Measurements from ENCODE around the gene C17orf113.

Gene C17orf113

GRCh38 chr17:42090964-42091790, 40.8 kb upstream of the C17orf113 start:
- DNase-seq (ENCODE audit: low read depth), result no peak
- TF ChIP-seq, protein P1, sequence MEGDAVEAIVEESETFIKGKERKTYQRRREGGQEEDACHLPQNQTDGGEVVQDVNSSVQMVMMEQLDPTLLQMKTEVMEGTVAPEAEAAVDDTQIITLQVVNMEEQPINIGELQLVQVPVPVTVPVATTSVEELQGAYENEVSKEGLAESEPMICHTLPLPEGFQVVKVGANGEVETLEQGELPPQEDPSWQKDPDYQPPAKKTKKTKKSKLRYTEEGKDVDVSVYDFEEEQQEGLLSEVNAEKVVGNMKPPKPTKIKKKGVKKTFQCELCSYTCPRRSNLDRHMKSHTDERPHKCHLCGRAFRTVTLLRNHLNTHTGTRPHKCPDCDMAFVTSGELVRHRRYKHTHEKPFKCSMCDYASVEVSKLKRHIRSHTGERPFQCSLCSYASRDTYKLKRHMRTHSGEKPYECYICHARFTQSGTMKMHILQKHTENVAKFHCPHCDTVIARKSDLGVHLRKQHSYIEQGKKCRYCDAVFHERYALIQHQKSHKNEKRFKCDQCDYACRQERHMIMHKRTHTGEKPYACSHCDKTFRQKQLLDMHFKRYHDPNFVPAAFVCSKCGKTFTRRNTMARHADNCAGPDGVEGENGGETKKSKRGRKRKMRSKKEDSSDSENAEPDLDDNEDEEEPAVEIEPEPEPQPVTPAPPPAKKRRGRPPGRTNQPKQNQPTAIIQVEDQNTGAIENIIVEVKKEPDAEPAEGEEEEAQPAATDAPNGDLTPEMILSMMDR (IDR thresholded peaks at IDR 0.05; ENCODE audit: insufficient read depth, low read depth, low read length, missing control alignments), result no peak
- no peak overlapping the region for H3K4me3 ChIP-seq (ENCODE audit: low read length)

GRCh38 chr17:42088736-42089135, 38.3 kb upstream of the C17orf113 start:
- TF ChIP-seq, protein P1 (IDR thresholded peaks at IDR 0.05; ENCODE audit: insufficient read depth, low read depth, low read length, missing control alignments), result no peak
- no peak for DNase-seq (ENCODE audit: low read depth)
- H3K4me3 ChIP-seq (ENCODE audit: low read length), result no peak overlapping the region

DNA sequence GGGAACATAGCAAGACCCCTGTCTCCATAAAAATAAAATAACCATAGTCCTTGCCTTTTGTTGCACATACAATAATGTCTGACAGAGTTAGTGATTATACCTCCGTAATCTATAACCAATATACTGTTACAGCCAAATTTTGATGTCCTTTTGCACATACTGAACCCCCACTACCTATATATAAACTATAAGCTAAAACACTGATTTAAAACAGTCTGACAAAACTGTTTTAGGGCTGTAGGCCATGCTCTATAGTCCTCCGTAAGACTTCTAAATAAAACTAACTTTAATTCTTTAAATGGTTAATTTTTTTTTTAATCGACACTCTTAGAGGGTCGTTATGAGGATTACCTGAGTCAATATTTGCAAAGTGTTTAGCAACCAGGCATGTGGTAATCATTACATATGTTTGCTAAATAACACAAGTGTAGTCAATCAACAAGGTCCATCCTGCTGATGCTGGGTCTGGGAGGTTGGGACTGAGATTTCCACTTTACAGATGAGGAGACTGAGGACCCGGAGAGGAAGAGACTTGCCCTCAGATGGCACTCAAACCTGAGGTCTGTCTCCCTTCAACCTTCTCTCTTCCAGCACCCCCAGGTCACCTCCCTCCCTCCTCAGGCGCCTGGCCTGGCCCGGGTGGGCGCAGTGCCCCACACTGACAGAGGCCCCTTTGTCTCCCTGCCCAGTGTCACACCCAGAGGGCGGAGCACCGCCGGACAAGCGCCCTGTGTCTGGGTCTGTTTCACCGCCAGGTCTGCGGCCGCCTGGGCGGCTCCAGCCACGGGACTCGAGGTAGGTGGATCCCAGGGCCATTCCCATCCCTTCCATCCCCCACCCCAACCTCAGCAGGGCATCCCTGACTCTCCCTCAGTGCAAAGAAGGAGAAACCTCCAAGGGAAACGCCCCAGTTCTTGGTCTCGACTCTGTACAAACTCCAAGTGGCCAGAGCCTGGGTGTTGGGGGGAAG, 37.6 kb upstream of the C17orf113 start:
- TF ChIP-seq, protein P1 (IDR thresholded peaks at IDR 0.05; ENCODE audit: insufficient read depth, low read depth, low read length, missing control alignments), result no peak
- DNase-seq (ENCODE audit: low read depth), result no peak

DNA sequence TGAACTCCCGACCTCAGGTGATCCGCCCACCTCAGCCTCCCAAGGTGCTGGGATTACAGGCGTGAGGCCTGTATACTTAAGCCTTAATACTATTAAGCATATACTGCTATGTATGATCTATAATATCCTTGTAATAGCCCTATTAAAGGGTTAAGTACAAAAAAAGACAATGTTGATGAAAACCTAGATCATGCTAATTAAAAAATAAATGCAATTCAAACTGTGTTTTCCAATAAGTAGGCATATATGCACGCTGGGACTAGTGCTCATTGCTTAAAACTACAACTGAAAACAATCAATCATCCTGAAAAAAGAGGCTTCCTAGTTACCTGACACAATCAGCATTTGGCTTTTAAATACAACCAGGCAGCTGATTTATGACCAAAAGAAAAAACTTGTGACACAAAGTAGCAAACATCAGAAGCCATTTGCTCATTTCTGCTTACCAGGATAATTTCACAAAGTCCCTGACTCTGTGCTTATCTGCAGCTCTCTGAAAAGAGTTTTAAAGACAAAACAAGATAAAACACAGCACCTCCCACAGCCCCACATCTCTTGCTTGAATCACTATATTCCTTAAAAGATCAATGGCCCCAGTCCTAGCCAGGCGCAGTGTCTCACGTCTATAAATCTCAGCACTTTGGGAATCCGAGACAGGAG, 36.8 kb upstream of the C17orf113 start:
- H3K4me3 ChIP-seq (ENCODE audit: low read length), result no peak overlapping the region
- no peak for DNase-seq (ENCODE audit: low read depth)
- TF ChIP-seq, protein P1 (IDR thresholded peaks at IDR 0.05; ENCODE audit: insufficient read depth, low read depth, low read length, missing control alignments), result no peak

More for the DNA sequence above, 37.6 kb upstream of the C17orf113 start:
- H3K4me3 ChIP-seq (ENCODE audit: low read length), result no peak overlapping the region

GRCh38 chr17:42081516-42082129, 31.2 kb upstream of the C17orf113 start:
- H3K4me3 ChIP-seq (ENCODE audit: low read length), result no peak overlapping the region
- DNase-seq (ENCODE audit: low read depth), result no peak
- TF ChIP-seq, protein P1 (IDR thresholded peaks at IDR 0.05; ENCODE audit: insufficient read depth, low read depth, low read length, missing control alignments), result no peak

- no peak overlapping the region for H3K4me3 ChIP-seq (ENCODE audit: low read length)
- TF ChIP-seq, protein P1 (IDR thresholded peaks at IDR 0.05; ENCODE audit: insufficient read depth, low read depth, low read length, missing control alignments), result no peak
- DNase-seq (ENCODE audit: low read depth), result no peak
Observed at GRCh38 chr17:42079541-42079940, 29.1 kb upstream of the C17orf113 start.
